AG04450 (cell line): ENCODE results near the gene POGK. TPM values are rescaled to one million over a fixed set of nuclear protein-coding genes. Genes with fewer than 3 reads are reported as not detected.

ENCODE experiments used
- CTCF ChIA-PET: fragments of 300-600, 350-600 bp; formaldehyde crosslinking; extraction: SDS; loops from one replicate; lab custom pipeline; 2022; ENCODE audit warnings: antibody characterized with exemption, inconsistent platforms; lab: Charles Lee
- POLR2A ChIA-PET: fragments of 350-600 bp; formaldehyde crosslinking; extraction: SDS; loops from one replicate; lab custom pipeline; 2021; ENCODE audit warnings: antibody characterized with exemption, inconsistent platforms; lab: Yijun Ruan, JAX
- DNase-seq: peaks from one replicate; pipeline ENCODE4 v3.0.0-alpha.2; 2011; ENCODE audit warnings: low read depth, low spot score
- H3K27ac ChIP-seq: one replicate; pipeline ENCODE4 v1.5.1; 2012; ENCODE audit warnings: low read depth, low read length, control low read depth
- H3K27me3 ChIP-seq: one replicate; pipeline ENCODE4 v1.6.0; 2012; ENCODE audit warnings: low read length; ENCODE audit not compliant: control insufficient read depth, insufficient read depth
- H3K4me3 ChIP-seq: 2 replicates; pipeline ENCODE4 v1.5.1; 2011; ENCODE audit warnings: mild to moderate bottlenecking, low read depth, low read length, control low read depth
- H3K9me3 ChIP-seq: 2 replicates; pipeline ENCODE4 v1.5.1; 2012; ENCODE audit warnings: low read length; ENCODE audit not compliant: control insufficient read depth, insufficient read depth
- CTCF ChIP-seq: IDR thresholded peaks from 2 replicates; pipeline ENCODE4 v1.5.1; 2011; ENCODE audit warnings: low read depth, low read length, control low read depth, inconsistent platforms
- polyA plus RNA-seq: library from polyadenylated mRNA; depleted of rRNA; stranded (reverse); fragments of >200 nt; gene quantifications from 2 replicates; pipeline ENCODE4 v1.2.3, GENCODE V29; 2011; rRNA removed

The POGK gene
- polyA plus RNA-seq, 1 experiment: 21.9 TPM

GRCh38 chr1:166900987-166901386, 61.7 kb downstream of the POGK start:
- H3K27me3 ChIP-seq: no peaks in the 10 kb centered on the region
- DNase-seq: no peak
- no peak for TF ChIP-seq CTCF
- no peaks in the 10 kb centered on the region; the same call in 1 of the 2 replicates for H3K9me3 ChIP-seq
- ChIA-PET POLR2A (no interaction called here), CTCF (interaction anchor here (1.4 kb wide), 1 partner anchor 9 kb away, joined by 9 read pairs; no protein-coding TSS in a partner anchor)
- no peak overlapping the region for H3K27ac ChIP-seq
- no peak overlapping the region for H3K4me3 ChIP-seq

DNA sequence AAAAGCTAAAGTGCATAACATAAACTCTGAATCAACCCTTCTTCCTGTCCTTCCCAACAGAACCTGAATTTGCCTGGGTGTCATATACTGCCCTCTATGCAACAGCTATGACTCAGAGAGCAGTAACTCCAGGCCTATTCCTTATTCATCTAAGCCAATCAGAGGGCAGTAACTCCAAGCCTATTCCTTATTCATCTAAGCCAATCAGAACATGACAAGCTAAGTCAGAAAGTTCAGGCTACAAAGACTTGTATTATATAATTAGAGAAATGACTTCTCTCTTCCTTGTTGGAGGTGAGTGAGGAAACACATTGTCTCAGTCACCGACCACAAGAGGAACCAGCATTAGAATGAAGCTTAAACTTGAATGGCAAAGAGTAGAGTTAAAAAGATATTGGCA, 63.0 kb downstream of the POGK start:
- Histone ChIP-seq H3K4me3 (no peak overlapping the region), H3K27ac (no peak overlapping the region), H3K27me3 (no peaks in the 10 kb centered on the region), H3K9me3 (no peaks in the 10 kb centered on the region; the same call in 1 of the 2 replicates)
- CTCF ChIA-PET: interaction anchor here (0.7 to 1.3 kb wide), 4 partner anchors 9 to 318 kb away, joined by 3 to 5 read pairs (median 3); partner anchors contain the start of gene TADA1
- DNase-seq: no peak
- no peak for TF ChIP-seq CTCF
- POLR2A ChIA-PET: no interaction called here

GRCh38 chr1:166903232-166903631, 64.0 kb downstream of the POGK start:
- TF ChIP-seq CTCF: no peak
- no peak for DNase-seq
- Histone ChIP-seq H3K27me3 (no peaks in the 10 kb centered on the region), H3K4me3 (no peak overlapping the region), H3K9me3 (no peaks in the 10 kb centered on the region), H3K27ac (no peak overlapping the region)
- ChIA-PET CTCF (interaction anchor here (4.4 kb wide), 1 partner anchor 156 kb away, joined by 41 read pairs; no protein-coding TSS in a partner anchor), POLR2A (no interaction called here)

- Histone ChIP-seq H3K27me3 (no peaks in the 10 kb centered on the region), H3K9me3 (no peaks in the 10 kb centered on the region), H3K4me3 (no peak overlapping the region), H3K27ac (no peak overlapping the region)
- no peak for DNase-seq
- ChIA-PET CTCF (interaction anchor here (1.2 to 4.4 kb wide), 4 partner anchors 154 to 660 kb away, joined by 3 to 41 read pairs (median 4); no protein-coding TSS in a partner anchor), POLR2A (no interaction called here)
- no peak for TF ChIP-seq CTCF
Observed at GRCh38 chr1:166905136-166905535, 65.9 kb downstream of the POGK start.

GRCh38 chr1:166905900-166906299, 66.6 kb downstream of the POGK start:
- DNase-seq: no peak
- Histone ChIP-seq H3K27me3 (no peaks in the 10 kb centered on the region), H3K27ac (no peak overlapping the region), H3K4me3 (no peak overlapping the region), H3K9me3 (no peaks in the 10 kb centered on the region)
- ChIA-PET CTCF (interaction anchor here (1.2 to 4.4 kb wide), 4 partner anchors 153 to 659 kb away, joined by 3 to 41 read pairs (median 4); no protein-coding TSS in a partner anchor), POLR2A (no interaction called here)
- TF ChIP-seq CTCF: no peak

Other genes with a start within 250 kb of the POGK start
- gene TADA1, start 36.8 kb downstream of the POGK start, polyA plus RNA-seq: 10.7 and 13.3 TPM in 2 replicates
- 0.10 TPM in 1 of 2 replicates, not detected in the other for gene ILDR2, start 136.1 kb downstream of the POGK start, polyA plus RNA-seq
- not detected in 2 replicates for gene MAEL, start 149.8 kb downstream of the POGK start, polyA plus RNA-seq